HepG2 (cell line): ENCODE results near the gene SRSF1. TPM values are rescaled to one million over a fixed set of nuclear protein-coding genes. Genes with fewer than 3 reads are reported as not detected.
A peak's percentile ranks its signal among the peaks of the same experiment; 100 is the strongest.

Experiments
- FOXO4 ChIP-seq: sonication (generic); formaldehyde crosslinking; conservative IDR thresholded peaks from 2 replicates; pipeline ENCODE4 v1.8.1; 2023; ENCODE audit warnings: missing genetic modification reagents
- GFI1 ChIP-seq: sonication (generic); formaldehyde crosslinking; IDR thresholded peaks from 2 replicates; pipeline ENCODE4 v1.5.0; 2020; ENCODE audit warnings: missing genetic modification reagents, mild to moderate bottlenecking, borderline replicate concordance
- NCOA1 ChIP-seq: sonication (generic); formaldehyde crosslinking; IDR thresholded peaks from 2 replicates; pipeline ENCODE4 v1.9.0; 2021; ENCODE audit warnings: missing genetic modification reagents
- NFATC3 ChIP-seq: sonication (generic); formaldehyde crosslinking; IDR thresholded peaks from 2 replicates; pipeline ENCODE4 v1.5.1; 2020; ENCODE audit warnings: mild to moderate bottlenecking, missing genetic modification reagents
- PAF1 ChIP-seq: IDR thresholded peaks from 2 replicates; pipeline ENCODE4 v1.6.1; 2016; ENCODE audit warnings: missing genetic modification reagents, missing compliant biosample characterization
- POLR2AphosphoS5 ChIP-seq: IDR thresholded peaks from 2 replicates; pipeline ENCODE4 v1.6.1; 2012; ENCODE audit warnings: low read depth, low read length
- RORA ChIP-seq: sonication (generic); formaldehyde crosslinking; IDR thresholded peaks from 2 replicates; pipeline ENCODE4 v1.5.0; 2020; ENCODE audit warnings: mild to moderate bottlenecking, missing genetic modification reagents, moderate library complexity
- SMAD3 ChIP-seq: sonication (generic); formaldehyde crosslinking; IDR thresholded peaks from 2 replicates; pipeline ENCODE4 v1.4.0; 2020; ENCODE audit warnings: missing genetic modification reagents
- THAP8 ChIP-seq: sonication (generic); formaldehyde crosslinking; IDR thresholded peaks from 2 replicates; pipeline ENCODE4 v1.5.1; 2020; ENCODE audit warnings: missing genetic modification reagents, mild to moderate bottlenecking, borderline replicate concordance
- ZBTB1 ChIP-seq: sonication (generic); formaldehyde crosslinking; IDR thresholded peaks from 2 replicates; pipeline ENCODE4 v1.4.0; 2020; ENCODE audit warnings: missing genetic modification reagents, borderline replicate concordance
- ZFAT ChIP-seq: sonication (generic); formaldehyde crosslinking; conservative IDR thresholded peaks from 2 replicates; pipeline ENCODE4 v1.8.1; 2023; ENCODE audit warnings: missing genetic modification reagents, inconsistent platforms
- ZNF44 ChIP-seq: sonication (generic); formaldehyde crosslinking; IDR thresholded peaks from 2 replicates; pipeline ENCODE4 v1.5.1; 2020; ENCODE audit warnings: mild to moderate bottlenecking, missing genetic modification reagents
- ZNF501 ChIP-seq: sonication (generic); formaldehyde crosslinking; IDR thresholded peaks from 2 replicates; pipeline ENCODE4 v1.5.1; 2020; ENCODE audit warnings: mild to moderate bottlenecking, moderate library complexity, missing genetic modification reagents
- ZNF550 ChIP-seq: sonication (generic); formaldehyde crosslinking; IDR thresholded peaks from 2 replicates; pipeline ENCODE4 v1.4.0; 2020; ENCODE audit warnings: mild to moderate bottlenecking, missing genetic modification reagents, borderline replicate concordance
- ZNF816 ChIP-seq: sonication (generic); formaldehyde crosslinking; IDR thresholded peaks from 2 replicates; pipeline ENCODE4 v1.8.0; 2022; ENCODE audit warnings: missing genetic modification reagents, mild to moderate bottlenecking, borderline replicate concordance
- polyA plus RNA-seq, 8 experiments: library from polyadenylated mRNA; depleted of rRNA in 3 of 8; stranded (reverse) in 7 of 8; unstranded in 1 of 8; fragments of >200 nt; fragmentation: Illumina TruSeq in 4 of 8; extraction: Trizol in 4 of 8; gene quantifications; 2 replicates each; pipeline versions ENCODE4 v1.2.1 to v1.2.3, GENCODE V29; 2011 to 2016; ENCODE audit warnings: low read depth in 4 of 8, missing spikeins in 1 of 8, mixed read lengths in 1 of 8; ENCODE audit not compliant: insufficient read depth in 1 of 8
- total RNA-seq, 5 experiments: library from RNA; depleted of rRNA; stranded (reverse); fragments of >200 nt; fragmentation: Illumina TruSeq; extraction: Trizol; gene quantifications; 2 replicates each; pipeline ENCODE4 v1.2.3, GENCODE V29; 2016; ENCODE audit warnings: low read depth in 1 of 5
- TF ChIP-seq, protein P1 (sequence below): sonication (generic); formaldehyde crosslinking; IDR thresholded peaks from 2 replicates; pipeline ENCODE4 v1.4.0; 2020; ENCODE audit warnings: mild to moderate bottlenecking, missing genetic modification reagents
- TF ChIP-seq, protein P2 (sequence below): sonication (generic); formaldehyde crosslinking; IDR thresholded peaks from 2 replicates; pipeline ENCODE4 v1.8.0; 2022; ENCODE audit warnings: missing genetic modification reagents, mild to moderate bottlenecking, moderate library complexity, borderline replicate concordance
- TF ChIP-seq, protein P3 (sequence below): sonication (generic); formaldehyde crosslinking; IDR thresholded peaks from 2 replicates; pipeline ENCODE4 v1.4.0; 2020; ENCODE audit warnings: missing genetic modification reagents, borderline replicate concordance

The SRSF1 gene
- total and polyA plus RNA-seq, 2 of the 13 experiments (the other 11 are each of a cell fraction or from before 2014, with no cell fraction given) = 142 to 445 TPM

DNA sequence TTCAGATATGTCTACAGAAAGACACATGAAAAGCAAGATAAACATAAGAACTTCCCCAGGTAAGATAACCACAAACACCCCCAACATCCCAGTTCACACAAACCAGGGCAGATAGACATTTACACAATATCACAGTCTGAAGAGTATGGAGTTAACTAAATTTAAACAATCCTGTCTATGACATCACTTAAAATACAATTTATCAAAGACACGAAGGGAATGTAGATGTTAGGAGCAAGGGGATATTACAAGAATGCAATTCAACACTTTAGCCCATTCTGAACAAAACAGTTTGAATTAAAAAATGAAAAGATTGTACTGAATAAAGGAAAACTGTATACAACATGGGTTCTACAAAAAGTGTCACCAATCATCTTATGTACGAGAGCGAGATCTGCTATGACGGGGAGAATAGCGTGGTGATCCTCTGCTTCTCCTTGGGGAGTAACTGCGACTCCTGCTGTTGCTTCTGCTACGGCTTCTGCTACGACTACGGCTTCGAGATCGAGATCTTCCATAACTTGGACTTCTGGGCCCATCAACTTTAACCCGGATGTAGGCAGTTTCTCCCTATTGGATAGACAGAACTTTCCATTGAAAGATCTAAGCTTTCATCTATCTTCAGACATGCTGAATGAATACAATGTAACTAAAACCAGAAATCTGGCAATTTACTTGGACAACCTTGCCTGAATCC is 1.9 kb downstream of the SRSF1 start (continued):
- TF ChIP-seq, protein P1, sequence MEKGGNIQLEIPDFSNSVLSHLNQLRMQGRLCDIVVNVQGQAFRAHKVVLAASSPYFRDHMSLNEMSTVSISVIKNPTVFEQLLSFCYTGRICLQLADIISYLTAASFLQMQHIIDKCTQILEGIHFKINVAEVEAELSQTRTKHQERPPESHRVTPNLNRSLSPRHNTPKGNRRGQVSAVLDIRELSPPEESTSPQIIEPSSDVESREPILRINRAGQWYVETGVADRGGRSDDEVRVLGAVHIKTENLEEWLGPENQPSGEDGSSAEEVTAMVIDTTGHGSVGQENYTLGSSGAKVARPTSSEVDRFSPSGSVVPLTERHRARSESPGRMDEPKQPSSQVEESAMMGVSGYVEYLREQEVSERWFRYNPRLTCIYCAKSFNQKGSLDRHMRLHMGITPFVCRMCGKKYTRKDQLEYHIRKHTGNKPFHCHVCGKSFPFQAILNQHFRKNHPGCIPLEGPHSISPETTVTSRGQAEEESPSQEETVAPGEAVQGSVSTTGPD (CRISPR knock-in tag) = no peak
- TF ChIP-seq SMAD3 (CRISPR knock-in tag) = 0 out of 2 replicates have a peak, but pooled peaks have one; percentile 2
- no peak for TF ChIP-seq FOXO4 (CRISPR knock-in tag)
- no peak for TF ChIP-seq NFATC3 (CRISPR knock-in tag)
- TF ChIP-seq POLR2AphosphoS5 = no peak; the same call in 1 of the 2 replicates
- TF ChIP-seq, protein P2, sequence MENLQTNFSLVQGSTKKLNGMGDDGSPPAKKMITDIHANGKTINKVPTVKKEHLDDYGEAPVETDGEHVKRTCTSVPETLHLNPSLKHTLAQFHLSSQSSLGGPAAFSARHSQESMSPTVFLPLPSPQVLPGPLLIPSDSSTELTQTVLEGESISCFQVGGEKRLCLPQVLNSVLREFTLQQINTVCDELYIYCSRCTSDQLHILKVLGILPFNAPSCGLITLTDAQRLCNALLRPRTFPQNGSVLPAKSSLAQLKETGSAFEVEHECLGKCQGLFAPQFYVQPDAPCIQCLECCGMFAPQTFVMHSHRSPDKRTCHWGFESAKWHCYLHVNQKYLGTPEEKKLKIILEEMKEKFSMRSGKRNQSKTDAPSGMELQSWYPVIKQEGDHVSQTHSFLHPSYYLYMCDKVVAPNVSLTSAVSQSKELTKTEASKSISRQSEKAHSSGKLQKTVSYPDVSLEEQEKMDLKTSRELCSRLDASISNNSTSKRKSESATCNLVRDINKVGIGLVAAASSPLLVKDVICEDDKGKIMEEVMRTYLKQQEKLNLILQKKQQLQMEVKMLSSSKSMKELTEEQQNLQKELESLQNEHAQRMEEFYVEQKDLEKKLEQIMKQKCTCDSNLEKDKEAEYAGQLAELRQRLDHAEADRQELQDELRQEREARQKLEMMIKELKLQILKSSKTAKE (CRISPR knock-in tag) = no peak
- TF ChIP-seq GFI1 (CRISPR knock-in tag) = no peak
- no peak for TF ChIP-seq ZNF501 (CRISPR knock-in tag)
- no peak for TF ChIP-seq ZNF44 (CRISPR knock-in tag)
- no peak for TF ChIP-seq THAP8 (CRISPR knock-in tag)
- no peak for TF ChIP-seq ZBTB1 (CRISPR knock-in tag)
- TF ChIP-seq ZFAT (CRISPR knock-in tag) = no peak
- TF ChIP-seq PAF1 (CRISPR knock-in tag) = peak; percentile 42; the same call in 1 of the 2 replicates
- no peak for TF ChIP-seq RORA (CRISPR knock-in tag)
- TF ChIP-seq ZNF550 (CRISPR knock-in tag) = no peak
- TF ChIP-seq ZNF816 (CRISPR knock-in tag) = no peak
- 0 out of 2 replicates have a peak, but pooled peaks have one; percentile 33 for TF ChIP-seq NCOA1 (CRISPR knock-in tag)
- TF ChIP-seq, protein P3, sequence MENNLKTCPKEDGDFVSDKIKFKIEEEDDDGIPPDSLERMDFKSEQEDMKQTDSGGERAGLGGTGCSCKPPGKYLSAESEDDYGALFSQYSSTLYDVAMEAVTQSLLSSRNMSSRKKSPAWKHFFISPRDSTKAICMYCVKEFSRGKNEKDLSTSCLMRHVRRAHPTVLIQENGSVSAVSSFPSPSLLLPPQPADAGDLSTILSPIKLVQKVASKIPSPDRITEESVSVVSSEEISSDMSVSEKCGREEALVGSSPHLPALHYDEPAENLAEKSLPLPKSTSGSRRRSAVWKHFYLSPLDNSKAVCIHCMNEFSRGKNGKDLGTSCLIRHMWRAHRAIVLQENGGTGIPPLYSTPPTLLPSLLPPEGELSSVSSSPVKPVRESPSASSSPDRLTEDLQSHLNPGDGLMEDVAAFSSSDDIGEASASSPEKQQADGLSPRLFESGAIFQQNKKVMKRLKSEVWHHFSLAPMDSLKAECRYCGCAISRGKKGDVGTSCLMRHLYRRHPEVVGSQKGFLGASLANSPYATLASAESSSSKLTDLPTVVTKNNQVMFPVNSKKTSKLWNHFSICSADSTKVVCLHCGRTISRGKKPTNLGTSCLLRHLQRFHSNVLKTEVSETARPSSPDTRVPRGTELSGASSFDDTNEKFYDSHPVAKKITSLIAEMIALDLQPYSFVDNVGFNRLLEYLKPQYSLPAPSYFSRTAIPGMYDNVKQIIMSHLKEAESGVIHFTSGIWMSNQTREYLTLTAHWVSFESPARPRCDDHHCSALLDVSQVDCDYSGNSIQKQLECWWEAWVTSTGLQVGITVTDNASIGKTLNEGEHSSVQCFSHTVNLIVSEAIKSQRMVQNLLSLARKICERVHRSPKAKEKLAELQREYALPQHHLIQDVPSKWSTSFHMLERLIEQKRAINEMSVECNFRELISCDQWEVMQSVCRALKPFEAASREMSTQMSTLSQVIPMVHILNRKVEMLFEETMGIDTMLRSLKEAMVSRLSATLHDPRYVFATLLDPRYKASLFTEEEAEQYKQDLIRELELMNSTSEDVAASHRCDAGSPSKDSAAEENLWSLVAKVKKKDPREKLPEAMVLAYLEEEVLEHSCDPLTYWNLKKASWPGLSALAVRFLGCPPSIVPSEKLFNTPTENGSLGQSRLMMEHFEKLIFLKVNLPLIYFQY = no peak
